GM10266 (cell line): ENCODE data around the gene KRTDAP.

ENCODE experiments used
- DNase-seq: peaks from one replicate; pipeline ENCODE4 v3.0.0; 2012; ENCODE audit errors: extremely low spot score
- TF ChIP-seq, protein P1 (sequence below): IDR thresholded peaks from 2 replicates; pipeline ENCODE4 v1.5.1; 2012; ENCODE audit warnings: mild to moderate bottlenecking, low read depth; ENCODE audit not compliant: control insufficient read depth, insufficient read depth; ENCODE audit errors: missing control alignments

KRTDAP gene

GRCh38 chr19:35506011-35506410, 15.7 kb upstream of the KRTDAP start:
- no peak for DNase-seq
- TF ChIP-seq, protein P1, sequence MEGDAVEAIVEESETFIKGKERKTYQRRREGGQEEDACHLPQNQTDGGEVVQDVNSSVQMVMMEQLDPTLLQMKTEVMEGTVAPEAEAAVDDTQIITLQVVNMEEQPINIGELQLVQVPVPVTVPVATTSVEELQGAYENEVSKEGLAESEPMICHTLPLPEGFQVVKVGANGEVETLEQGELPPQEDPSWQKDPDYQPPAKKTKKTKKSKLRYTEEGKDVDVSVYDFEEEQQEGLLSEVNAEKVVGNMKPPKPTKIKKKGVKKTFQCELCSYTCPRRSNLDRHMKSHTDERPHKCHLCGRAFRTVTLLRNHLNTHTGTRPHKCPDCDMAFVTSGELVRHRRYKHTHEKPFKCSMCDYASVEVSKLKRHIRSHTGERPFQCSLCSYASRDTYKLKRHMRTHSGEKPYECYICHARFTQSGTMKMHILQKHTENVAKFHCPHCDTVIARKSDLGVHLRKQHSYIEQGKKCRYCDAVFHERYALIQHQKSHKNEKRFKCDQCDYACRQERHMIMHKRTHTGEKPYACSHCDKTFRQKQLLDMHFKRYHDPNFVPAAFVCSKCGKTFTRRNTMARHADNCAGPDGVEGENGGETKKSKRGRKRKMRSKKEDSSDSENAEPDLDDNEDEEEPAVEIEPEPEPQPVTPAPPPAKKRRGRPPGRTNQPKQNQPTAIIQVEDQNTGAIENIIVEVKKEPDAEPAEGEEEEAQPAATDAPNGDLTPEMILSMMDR, result no peak

GRCh38 chr19:35502751-35503150, 12.5 kb upstream of the KRTDAP start:
- TF ChIP-seq, protein P1, result no peak
- DNase-seq, result no peak

GRCh38 chr19:35501684-35502083, 11.4 kb upstream of the KRTDAP start:
- no peak for DNase-seq
- TF ChIP-seq, protein P1, result no peak

GRCh38 chr19:35500611-35501010, 10.3 kb upstream of the KRTDAP start:
- no peak for DNase-seq
- TF ChIP-seq, protein P1, result no peak

- DNase-seq, result no peak
- TF ChIP-seq, protein P1, result no peak
These were observed 8.8 kb upstream of the KRTDAP start for GRCh38 chr19:35498984-35499527.

DNA sequence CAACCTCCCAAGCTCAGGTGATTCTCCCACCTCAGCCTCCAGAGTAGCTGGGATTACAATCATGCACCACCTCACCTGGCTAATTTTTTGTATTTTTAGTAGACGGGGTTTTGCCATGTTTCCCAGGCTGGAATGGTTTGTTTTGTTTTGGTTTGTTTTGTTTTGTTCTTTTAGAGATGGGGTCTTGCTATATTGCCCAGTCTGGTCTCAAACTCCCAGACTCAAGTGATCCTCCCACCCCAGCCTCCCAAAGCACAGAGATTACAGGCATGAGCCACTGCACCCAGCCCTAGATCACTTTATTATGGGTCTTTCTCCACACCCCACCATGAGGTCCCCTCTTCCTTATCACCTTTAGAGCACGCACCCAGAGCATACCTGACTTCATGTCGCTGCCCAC, 8.0 kb upstream of the KRTDAP start:
- TF ChIP-seq, protein P1, result no peak
- DNase-seq, result no peak

GRCh38 chr19:35497406-35497805, 7.1 kb upstream of the KRTDAP start:
- no peak for DNase-seq
- TF ChIP-seq, protein P1, result no peak
